A549 (cell line): ENCODE measurements around the gene TEKTIP1. TPM values are rescaled to one million over a fixed set of nuclear protein-coding genes. Genes with fewer than 3 reads are reported as not detected.

Source experiments
- ATAC-seq, 2 experiments: fragments of 200-7000 bp in 1 of 2; fragments of >200 bp in 1 of 2; cut with Nextera tagmentation in 1 of 2; cut with Tn5 transposase in 1 of 2; 3 replicates each; pipeline versions ENCODE4 v1.8.0 to v1.9.1; 2018 to 2020; ENCODE audit warnings: mild to moderate bottlenecking in 1 of 2, moderate library complexity in 1 of 2
- CTCF ChIA-PET: fragments of 300-600 bp; sonication (Branson Sonifier 250); formaldehyde crosslinking; extraction: SDS; loops from one replicate; lab custom pipeline; 2021; ENCODE audit warnings: antibody characterized with exemption, inconsistent platforms; lab: Yijun Ruan, JAX
- POLR2A ChIA-PET: fragments of 350-600 bp; formaldehyde crosslinking; extraction: SDS; loops from one replicate; lab custom pipeline; 2021; ENCODE audit warnings: antibody characterized with exemption, inconsistent platforms; lab: Yijun Ruan, JAX
- DNase-seq, 2 experiments: peaks; one replicate each; pipeline versions ENCODE4 v3.0.0 to v3.0.0-alpha.2; 2011 to 2016; ENCODE audit warnings: low read depth in 1 of 2, low spot score in 1 of 2
- FAIRE-seq: peaks from 2 replicates; lab custom pipeline; 2011; peaks lifted over from hg19 to GRCh38; lab: Jason Lieb, UNC
- H3K27ac ChIP-seq, 2 experiments: fragments of >200 bp; sonication (Bioruptor Twin); formaldehyde crosslinking; 3 replicates each; pipeline ENCODE4 v1.5.1; 2016 to 2017
- H3K4me1 ChIP-seq: fragments of >200 bp; sonication (Bioruptor Twin); formaldehyde crosslinking; 3 replicates; pipeline ENCODE4 v1.6.1; 2016
- H3K4me2 ChIP-seq: fragments of >200 bp; sonication (Bioruptor Twin); formaldehyde crosslinking; 3 replicates; pipeline ENCODE4 v1.6.1; 2016
- H3K4me3 ChIP-seq: fragments of >200 bp; sonication (Bioruptor Twin); formaldehyde crosslinking; 3 replicates; pipeline ENCODE4 v1.5.1; 2016
- H3K9me3 ChIP-seq: fragments of >200 bp; sonication (Bioruptor Twin); formaldehyde crosslinking; 3 replicates; pipeline ENCODE4 v1.6.1; 2016
- BCL3 ChIP-seq: fragments of >200 bp; sonication (Bioruptor Twin); formaldehyde crosslinking; IDR thresholded peaks from 3 replicates; pipeline ENCODE4 v1.6.1; 2016
- CBX2 ChIP-seq: fragments of 200-600 bp; sonication (generic); IDR thresholded peaks from 2 replicates; pipeline ENCODE4 v1.6.1; 2016; ENCODE audit warnings: low read depth, mild to moderate bottlenecking, borderline replicate concordance
- CBX8 ChIP-seq: fragments of 200-600 bp; sonication (generic); IDR thresholded peaks from 2 replicates; pipeline ENCODE4 v1.6.1; 2016
- CEBPB ChIP-seq, 2 experiments: fragments of >200 bp in 1 of 2; sonication (Bioruptor Twin) in 1 of 2; formaldehyde crosslinking in 1 of 2; IDR thresholded peaks; 2 replicates each; pipeline ENCODE4 v1.6.1; 2012 to 2016
- CHD4 ChIP-seq: fragments of 200-600 bp; sonication (generic); IDR thresholded peaks from 2 replicates; pipeline ENCODE4 v1.6.1; 2016; ENCODE audit warnings: antibody characterized with exemption, mild to moderate bottlenecking, borderline replicate concordance
- EHF ChIP-seq: fragments of 250-450 bp; sonication (Bioruptor Pico); IDR thresholded peaks from 2 replicates; pipeline ENCODE4 v1.5.0; 2020; ENCODE audit warnings: mild to moderate bottlenecking
- ESRRA ChIP-seq: fragments of 150-350 bp; IDR thresholded peaks from 2 replicates; pipeline ENCODE4 v1.6.1; 2014; ENCODE audit warnings: mild to moderate bottlenecking, low read length, borderline replicate concordance
- HDAC2 ChIP-seq: fragments of 200-600 bp; sonication (generic); IDR thresholded peaks from 2 replicates; pipeline ENCODE4 v1.6.1; 2016
- HES2 ChIP-seq: fragments of >200 bp; sonication (Bioruptor Twin); formaldehyde crosslinking; IDR thresholded peaks from 2 replicates; pipeline ENCODE4 v1.6.1; 2016
- HOXB5 ChIP-seq: fragments of 250-450 bp; sonication (Bioruptor Pico); IDR thresholded peaks from 2 replicates; pipeline ENCODE4 v1.5.0; 2020; ENCODE audit warnings: mild to moderate bottlenecking, moderate library complexity
- JUNB ChIP-seq: fragments of >200 bp; sonication (Bioruptor Twin); formaldehyde crosslinking; IDR thresholded peaks from 2 replicates; pipeline ENCODE4 v1.6.1; 2016
- KDM5A ChIP-seq: fragments of 200-600 bp; sonication (generic); IDR thresholded peaks from 2 replicates; pipeline ENCODE4 v1.6.1; 2016; ENCODE audit warnings: antibody characterized with exemption, mild to moderate bottlenecking
- MAZ ChIP-seq: fragments of 150-350 bp; IDR thresholded peaks from 2 replicates; pipeline ENCODE4 v1.6.1; 2014; ENCODE audit warnings: antibody characterized with exemption, low read depth, low read length, borderline replicate concordance
- NPAS2 ChIP-seq: fragments of 250-450 bp; sonication (Bioruptor Pico); IDR thresholded peaks from 2 replicates; pipeline ENCODE4 v1.8.0; 2022; ENCODE audit warnings: mild to moderate bottlenecking, moderate library complexity, borderline replicate concordance
- NR3C1 ChIP-seq: fragments of >200 bp; sonication (Bioruptor Twin); formaldehyde crosslinking; IDR thresholded peaks from 3 replicates; pipeline ENCODE4 v1.6.1; 2017
- POLR2A ChIP-seq: IDR thresholded peaks from 2 replicates; pipeline ENCODE4 v1.6.1; 2012; ENCODE audit warnings: mild to moderate bottlenecking, low read length
- POLR2AphosphoS2 ChIP-seq: conservative IDR thresholded peaks from 2 replicates; pipeline ENCODE4 v1.6.1; 2012; ENCODE audit warnings: low read length, improper control_type of control experiment, inconsistent platforms
- RCOR1 ChIP-seq: fragments of 150-350 bp; IDR thresholded peaks from 2 replicates; pipeline ENCODE4 v1.6.1; 2014; ENCODE audit warnings: antibody characterized with exemption, low read length, low read depth
- REST ChIP-seq: fragments of 200-600 bp; sonication (generic); IDR thresholded peaks from 2 replicates; pipeline ENCODE4 v1.6.1; 2016; ENCODE audit warnings: antibody characterized with exemption, mild to moderate bottlenecking, moderate library complexity
- RFX5 ChIP-seq: fragments of 450-650 bp; IDR thresholded peaks from 2 replicates; pipeline ENCODE4 v1.7.1; 2014; ENCODE audit warnings: antibody characterized with exemption, mild to moderate bottlenecking, moderate library complexity
- RNF2 ChIP-seq: fragments of 200-600 bp; sonication (generic); IDR thresholded peaks from 2 replicates; pipeline ENCODE4 v1.6.1; 2016; ENCODE audit warnings: low read depth, mild to moderate bottlenecking, antibody characterized with exemption, moderate library complexity, borderline replicate concordance
- SMC3 ChIP-seq: fragments of >200 bp; sonication (Bioruptor Twin); formaldehyde crosslinking; IDR thresholded peaks from 3 replicates; pipeline ENCODE4 v1.6.1; 2018; ENCODE audit warnings: inconsistent platforms
- SREBF2 ChIP-seq: fragments of 450-650 bp; IDR thresholded peaks from 2 replicates; pipeline ENCODE4 v1.6.1; 2014; ENCODE audit warnings: mild to moderate bottlenecking, moderate library complexity
- TFCP2L1 ChIP-seq: fragments of 250-450 bp; sonication (Bioruptor Pico); IDR thresholded peaks from 2 replicates; pipeline ENCODE4 v1.5.0; 2021; ENCODE audit warnings: mild to moderate bottlenecking
- TP53 ChIP-seq: fragments of 250-450 bp; sonication (Bioruptor Pico); IDR thresholded peaks from 2 replicates; pipeline ENCODE4 v1.5.0; 2021; ENCODE audit warnings: mild to moderate bottlenecking, moderate library complexity
- ZC3H11A ChIP-seq: fragments of 450-650 bp; IDR thresholded peaks from 2 replicates; pipeline ENCODE4 v1.6.1; 2014; ENCODE audit warnings: antibody characterized with exemption, mild to moderate bottlenecking
- WGBS: methylation state at CpG from one replicate; pipeline ENCODE4 v1.1.6; 2017; ENCODE audit errors: missing lambda C conversion rate; 5-methylcytosine and 5-hydroxymethylcytosine counted together
- polyA plus RNA-seq, 4 experiments: library from polyadenylated mRNA; depleted of rRNA in 3 of 4; stranded (reverse); fragments of >200 nt; fragmentation: RNase III in 1 of 4; extraction: RNeasy Plus Mini Kit Qiagen cat#74134 plus additional on column Dnase treatment in 1 of 4; gene quantifications; 2 replicates in 3 of 4; 3 replicates in 1 of 4; pipeline ENCODE4 v1.2.3, GENCODE V29; 2011 to 2017
- TF ChIP-seq, protein P1 (sequence below): IDR thresholded peaks from 2 replicates; pipeline ENCODE4 v1.6.1; 2012; ENCODE audit warnings: low read depth, borderline replicate concordance
- TF ChIP-seq, protein P2 (sequence below): fragments of 250-450 bp; sonication (Bioruptor Pico); IDR thresholded peaks from 2 replicates; pipeline ENCODE4 v1.5.0; 2021; ENCODE audit warnings: mild to moderate bottlenecking, moderate library complexity, borderline replicate concordance

TEKTIP1 gene
- polyA plus RNA-seq, 2 of the 4 experiments (the other 2 are of a cell fraction): not detected

DNA sequence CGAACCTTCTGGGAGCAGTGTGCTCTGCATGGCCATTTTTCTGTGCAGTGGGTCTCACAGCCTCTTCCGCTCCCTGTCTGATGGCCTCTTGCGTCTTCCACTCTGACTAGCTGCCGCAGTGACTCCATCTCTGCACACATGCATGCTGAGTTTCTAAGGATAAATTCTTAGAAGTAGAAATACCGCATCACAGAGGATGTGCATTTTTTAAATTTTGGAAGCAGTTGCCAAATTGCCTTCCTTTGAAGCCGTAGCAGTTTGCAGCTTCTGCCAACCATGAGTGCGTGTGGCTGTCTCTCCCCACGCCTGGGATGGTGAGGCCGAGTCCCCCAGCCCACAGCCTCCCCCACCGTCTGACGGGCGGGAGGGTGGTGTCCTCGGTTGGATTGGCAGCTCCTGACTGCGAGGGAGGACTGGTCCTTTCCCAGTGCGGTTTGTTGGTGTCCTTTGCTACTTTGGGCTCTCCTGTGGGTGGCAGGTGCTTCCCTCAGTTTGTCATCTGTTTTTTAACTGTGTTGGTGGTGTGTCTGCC, 23.0 kb upstream of the TEKTIP1 start:
- no peaks in the 10 kb centered on the region for H3K9me3 ChIP-seq
- H3K27ac ChIP-seq: no peak overlapping the region
- no peak overlapping the region for H3K4me3 ChIP-seq
- 88% methylated on average over 7 of the region's 15 CpGs for WGBS
- H3K4me1 ChIP-seq: peaks cover 13% of the 10 kb centered on the region; the same call in 2 of the 3 replicates
- POLR2A ChIA-PET: no interaction called here
- H3K4me2 ChIP-seq: no peak overlapping the region
- DNase-seq (no peak), FAIRE-seq (no peak), ATAC-seq (no peak)
- CTCF ChIA-PET: interaction anchor here (0.9 to 3.2 kb wide), 2 partner anchors 11 to 29 kb away, joined by 3 to 12 read pairs; no protein-coding TSS in a partner anchor
- TF ChIP-seq HES2 (no peak), SMC3 (no peak), KDM5A (no peak), CBX8 (no peak), HOXB5 (CRISPR knock-in tag) (no peak), HDAC2 (no peak), RNF2 (no peak), POLR2A (no peak), CHD4 (no peak), NPAS2 (no peak), POLR2AphosphoS2 (no peak), EHF (CRISPR knock-in tag) (no peak), MAZ (no peak), BCL3 (no peak)
- TF ChIP-seq, protein P1, sequence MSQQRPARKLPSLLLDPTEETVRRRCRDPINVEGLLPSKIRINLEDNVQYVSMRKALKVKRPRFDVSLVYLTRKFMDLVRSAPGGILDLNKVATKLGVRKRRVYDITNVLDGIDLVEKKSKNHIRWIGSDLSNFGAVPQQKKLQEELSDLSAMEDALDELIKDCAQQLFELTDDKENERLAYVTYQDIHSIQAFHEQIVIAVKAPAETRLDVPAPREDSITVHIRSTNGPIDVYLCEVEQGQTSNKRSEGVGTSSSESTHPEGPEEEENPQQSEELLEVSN: no peak

- ATAC-seq: no peak; a peak in 1 of 6 replicates
- H3K27ac ChIP-seq: no peak overlapping the region; a peak in 1 of 6 replicates
- H3K4me3 ChIP-seq: no peak overlapping the region
- CTCF ChIA-PET: interaction anchor here (0.6 to 3.2 kb wide), 6 partner anchors 10 to 208 kb away, joined by 3 to 12 read pairs (median 3); no protein-coding TSS in a partner anchor
- POLR2A ChIA-PET: no interaction called here
- H3K9me3 ChIP-seq: no peaks in the 10 kb centered on the region
- FAIRE-seq: no peak
- peaks cover 13% of the 10 kb centered on the region; the same call in 2 of the 3 replicates for H3K4me1 ChIP-seq
- DNase-seq: no peak
- WGBS: 57% methylated on average over 8 of the region's 15 CpGs
- TF ChIP-seq ZC3H11A: no peak
- TF ChIP-seq EHF (CRISPR knock-in tag): no peak
- no peak for TF ChIP-seq CEBPB (IDR thresholded peaks at IDR 0.05)
- TF ChIP-seq TFCP2L1 (CRISPR knock-in tag): no peak
- TF ChIP-seq CHD4: no peak
- TF ChIP-seq, protein P2, sequence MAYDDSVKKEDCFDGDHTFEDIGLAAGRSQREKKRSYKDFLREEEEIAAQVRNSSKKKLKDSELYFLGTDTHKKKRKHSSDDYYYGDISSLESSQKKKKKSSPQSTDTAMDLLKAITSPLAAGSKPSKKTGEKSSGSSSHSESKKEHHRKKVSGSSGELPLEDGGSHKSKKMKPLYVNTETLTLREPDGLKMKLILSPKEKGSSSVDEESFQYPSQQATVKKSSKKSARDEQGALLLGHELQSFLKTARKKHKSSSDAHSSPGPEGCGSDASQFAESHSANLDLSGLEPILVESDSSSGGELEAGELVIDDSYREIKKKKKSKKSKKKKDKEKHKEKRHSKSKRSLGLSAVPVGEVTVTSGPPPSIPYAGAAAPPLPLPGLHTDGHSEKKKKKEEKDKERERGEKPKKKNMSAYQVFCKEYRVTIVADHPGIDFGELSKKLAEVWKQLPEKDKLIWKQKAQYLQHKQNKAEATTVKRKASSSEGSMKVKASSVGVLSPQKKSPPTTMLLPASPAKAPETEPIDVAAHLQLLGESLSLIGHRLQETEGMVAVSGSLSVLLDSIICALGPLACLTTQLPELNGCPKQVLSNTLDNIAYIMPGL: no peak
- TF ChIP-seq KDM5A: no peak
- no peak for TF ChIP-seq CBX2
- TF ChIP-seq, all 56 proteins: peak for 0
- no peak overlapping the region for H3K4me2 ChIP-seq
Observed at GRCh38 chr19:3516675-3517207, 22.2 kb upstream of the TEKTIP1 start.

DNA sequence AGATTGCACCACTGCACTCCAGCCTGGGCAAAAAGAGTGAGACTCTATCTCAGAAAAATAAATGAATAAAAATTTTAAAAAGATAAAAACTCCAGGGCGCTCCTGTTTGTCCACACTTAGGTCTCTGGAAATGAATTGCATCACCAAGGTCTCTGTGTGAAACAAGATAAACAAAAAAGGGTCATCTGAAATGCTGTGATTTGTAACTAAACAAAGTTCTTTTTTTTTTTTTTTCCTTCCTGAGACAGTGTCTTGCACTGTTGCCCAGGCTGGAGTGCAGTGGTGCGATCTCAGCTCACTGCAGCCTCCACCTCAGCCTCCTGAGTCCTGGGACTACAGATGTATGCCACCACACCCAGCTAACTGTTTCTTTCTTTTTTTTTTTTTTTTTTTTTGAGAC, 21.3 kb upstream of the TEKTIP1 start:
- FAIRE-seq (no peak), DNase-seq (no peak), ATAC-seq (no peak)
- H3K9me3 ChIP-seq: no peaks in the 10 kb centered on the region
- CTCF ChIA-PET: interaction anchor here (1.0 to 3.2 kb wide), 5 partner anchors 11 to 68 kb away, joined by 3 to 12 read pairs (median 3); partner anchors contain the start of gene GIPC3
- no peak for TF ChIP-seq NR3C1
- no peak for TF ChIP-seq ESRRA
- no peak for TF ChIP-seq MAZ
- no peak for TF ChIP-seq REST
- TF ChIP-seq TP53: no peak
- TF ChIP-seq RFX5: no peak
- no peak for TF ChIP-seq SREBF2
- no peak for TF ChIP-seq HDAC2
- no peak for TF ChIP-seq RCOR1
- TF ChIP-seq CHD4: no peak
- no peak for TF ChIP-seq JUNB
- H3K4me1 ChIP-seq: peaks cover 13% of the 10 kb centered on the region; the same call in 2 of the 3 replicates
- H3K4me3 ChIP-seq: no peak overlapping the region
- H3K27ac ChIP-seq: no peak overlapping the region
- POLR2A ChIA-PET: interaction anchor here (0.6 kb wide), 1 partner anchor 478 kb away, joined by 3 read pairs; no protein-coding TSS in a partner anchor
- H3K4me2 ChIP-seq: 0 out of 3 replicates have a peak overlapping the region, but pooled peaks have one; percentile 2
- 91% methylated on average over 2 of the region's 2 CpGs for WGBS
